HG02852 (cell line): ENCODE measurements around the gene PNPLA2.

Experiments used
- ATAC-seq: cut with Tn5 transposase; IDR thresholded peaks from one replicate; pipeline ENCODE4 v1.9.1; 2021; ENCODE audit warnings: mild to moderate bottlenecking, moderate library complexity; ENCODE audit not compliant: unreplicated experiment

Gene PNPLA2

GRCh38 chr11:818396-819128 is at the start of gene PNPLA2:
PNPLA2 (plus strand) TSS chr11:818914; CDS start chr11:819719, 805 bp downstream.
- ATAC-seq: no peak

- ATAC-seq: no peak
Measured at GRCh38 chr11:769887-770641, 48.6 kb upstream of the PNPLA2 start.

- no peak for ATAC-seq
Measured at GRCh38 chr11:770642-771616, 47.8 kb upstream of the PNPLA2 start.

GRCh38 chr11:771617-772204 is 47.0 kb upstream of the PNPLA2 start:
- ATAC-seq: no peak

GRCh38 chr11:772429-773390 is 46.0 kb upstream of the PNPLA2 start:
- ATAC-seq: no peak

- no peak for ATAC-seq
Measured at GRCh38 chr11:773425-773824, 45.3 kb upstream of the PNPLA2 start.

GRCh38 chr11:773830-774229 is 44.9 kb upstream of the PNPLA2 start:
- no peak for ATAC-seq

GRCh38 chr11:774873-775592 is 43.7 kb upstream of the PNPLA2 start:
- ATAC-seq: no peak

- ATAC-seq: no peak
Measured at GRCh38 chr11:776263-776560, 42.5 kb upstream of the PNPLA2 start.

- peak; percentile 34 for ATAC-seq
Measured at GRCh38 chr11:776561-777287, 42.0 kb upstream of the PNPLA2 start.

GRCh38 chr11:777288-778255 is 41.1 kb upstream of the PNPLA2 start, which contains the start of gene GATD1:
GATD1 (minus strand) TSS chr11:777487; CDS start chr11:777462, 25 bp downstream.
- ATAC-seq: peak; percentile 76

GRCh38 chr11:778976-779954 is 39.4 kb upstream of the PNPLA2 start:
- ATAC-seq: no peak

- no peak for ATAC-seq
Measured at GRCh38 chr11:779955-780532, 38.7 kb upstream of the PNPLA2 start.

- ATAC-seq: no peak
Measured at GRCh38 chr11:782264-783174, 36.2 kb upstream of the PNPLA2 start.

- no peak for ATAC-seq
Measured at GRCh38 chr11:783581-784015, 35.1 kb upstream of the PNPLA2 start.
